Fibroblast of lung (primary cell): ENCODE measurements around the gene CEACAM7.

Source experiments
- EZH2 ChIP-seq: IDR thresholded peaks from 2 replicates; pipeline ENCODE4 v1.5.1; 2012; ENCODE audit warnings: low read length, control low read depth, mild to moderate bottlenecking; ENCODE audit errors: missing control alignments
- TF ChIP-seq, protein P1 (sequence below), 2 donors: IDR thresholded peaks in 1 of 2; conservative IDR thresholded peaks in 1 of 2; 1 replicate in 1 of 2; 2 replicates in 1 of 2; pipeline ENCODE4 v1.5.1; 2011 to 2012; ENCODE audit warnings: low read length in 2 of 2, control low read depth in 1 of 2, inconsistent platforms in 1 of 2, low read depth in 1 of 2, mild to moderate bottlenecking in 1 of 2

DNA sequence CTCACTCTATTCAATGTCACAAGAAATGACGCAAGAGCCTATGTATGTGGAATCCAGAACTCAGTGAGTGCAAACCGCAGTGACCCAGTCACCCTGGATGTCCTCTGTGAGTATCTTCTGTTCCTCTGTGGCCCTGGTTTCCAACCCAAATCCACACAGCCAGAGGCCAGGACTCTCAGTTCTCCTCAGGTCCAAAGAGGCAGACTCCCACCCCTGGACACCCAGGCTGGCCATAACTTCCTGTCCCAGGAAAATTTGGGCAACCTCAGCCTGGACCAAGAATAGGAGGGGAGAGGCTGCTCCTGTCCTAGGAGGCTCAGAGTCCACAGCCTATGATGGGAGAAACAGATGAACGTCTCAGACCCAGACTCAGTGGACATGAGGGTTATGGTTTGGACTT lies 32.0 kb upstream of the CEACAM7 start:
- TF ChIP-seq, protein P1, sequence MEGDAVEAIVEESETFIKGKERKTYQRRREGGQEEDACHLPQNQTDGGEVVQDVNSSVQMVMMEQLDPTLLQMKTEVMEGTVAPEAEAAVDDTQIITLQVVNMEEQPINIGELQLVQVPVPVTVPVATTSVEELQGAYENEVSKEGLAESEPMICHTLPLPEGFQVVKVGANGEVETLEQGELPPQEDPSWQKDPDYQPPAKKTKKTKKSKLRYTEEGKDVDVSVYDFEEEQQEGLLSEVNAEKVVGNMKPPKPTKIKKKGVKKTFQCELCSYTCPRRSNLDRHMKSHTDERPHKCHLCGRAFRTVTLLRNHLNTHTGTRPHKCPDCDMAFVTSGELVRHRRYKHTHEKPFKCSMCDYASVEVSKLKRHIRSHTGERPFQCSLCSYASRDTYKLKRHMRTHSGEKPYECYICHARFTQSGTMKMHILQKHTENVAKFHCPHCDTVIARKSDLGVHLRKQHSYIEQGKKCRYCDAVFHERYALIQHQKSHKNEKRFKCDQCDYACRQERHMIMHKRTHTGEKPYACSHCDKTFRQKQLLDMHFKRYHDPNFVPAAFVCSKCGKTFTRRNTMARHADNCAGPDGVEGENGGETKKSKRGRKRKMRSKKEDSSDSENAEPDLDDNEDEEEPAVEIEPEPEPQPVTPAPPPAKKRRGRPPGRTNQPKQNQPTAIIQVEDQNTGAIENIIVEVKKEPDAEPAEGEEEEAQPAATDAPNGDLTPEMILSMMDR (conservative IDR thresholded peaks at IDR 0.05 in 1 of 2, IDR thresholded peaks at IDR 0.05 in 1 of 2; ENCODE audit: low read depth in 1 of 2, low read length in 2 of 2): no peak
- TF ChIP-seq EZH2: no peak
